Measurements from ENCODE around the gene DGCR8.

Gene DGCR8

GRCh38 chr22:20142711-20143621 lies 62.9 kb downstream of the DGCR8 start:
- no peak for DNase-seq

DNA sequence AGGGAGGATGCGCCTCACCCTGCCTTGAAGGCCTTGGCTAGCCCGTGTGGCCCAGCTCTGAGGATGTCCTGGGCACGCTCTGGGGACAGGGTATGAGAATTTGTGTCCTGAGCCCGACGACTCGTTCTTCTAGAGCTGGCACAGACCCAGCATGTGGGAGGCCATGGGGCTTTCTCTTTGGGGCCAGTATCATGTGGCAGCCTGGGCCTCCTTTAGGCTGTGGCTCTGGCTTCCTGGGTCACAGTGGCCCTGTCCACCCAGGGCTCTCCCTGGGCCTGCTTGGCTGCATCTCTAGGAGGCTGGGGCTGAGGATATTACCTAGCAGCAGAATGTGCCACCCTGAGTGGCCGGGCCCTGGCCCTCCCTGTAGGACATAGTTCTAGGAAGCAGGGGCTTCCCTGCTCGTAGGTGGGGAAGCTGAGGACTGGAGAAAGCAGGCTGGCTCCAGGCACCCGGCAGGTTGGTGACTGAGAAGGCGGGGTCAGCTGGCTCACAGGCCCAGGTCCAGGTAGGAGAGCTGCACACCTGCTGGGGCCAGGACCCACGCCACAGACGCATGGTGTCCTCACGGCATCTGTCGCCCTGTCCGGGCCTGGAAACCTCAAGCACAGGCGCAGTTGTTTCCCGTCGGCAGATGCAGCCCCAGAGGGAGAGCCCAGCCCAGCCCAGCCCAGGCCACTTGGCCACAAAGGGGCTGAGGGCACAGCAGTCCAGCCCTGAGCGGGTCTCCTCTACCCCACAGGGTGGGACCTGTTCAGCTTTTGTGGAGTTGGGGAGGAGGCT lies 64.0 kb downstream of the DGCR8 start:
- no peak for DNase-seq

DNA sequence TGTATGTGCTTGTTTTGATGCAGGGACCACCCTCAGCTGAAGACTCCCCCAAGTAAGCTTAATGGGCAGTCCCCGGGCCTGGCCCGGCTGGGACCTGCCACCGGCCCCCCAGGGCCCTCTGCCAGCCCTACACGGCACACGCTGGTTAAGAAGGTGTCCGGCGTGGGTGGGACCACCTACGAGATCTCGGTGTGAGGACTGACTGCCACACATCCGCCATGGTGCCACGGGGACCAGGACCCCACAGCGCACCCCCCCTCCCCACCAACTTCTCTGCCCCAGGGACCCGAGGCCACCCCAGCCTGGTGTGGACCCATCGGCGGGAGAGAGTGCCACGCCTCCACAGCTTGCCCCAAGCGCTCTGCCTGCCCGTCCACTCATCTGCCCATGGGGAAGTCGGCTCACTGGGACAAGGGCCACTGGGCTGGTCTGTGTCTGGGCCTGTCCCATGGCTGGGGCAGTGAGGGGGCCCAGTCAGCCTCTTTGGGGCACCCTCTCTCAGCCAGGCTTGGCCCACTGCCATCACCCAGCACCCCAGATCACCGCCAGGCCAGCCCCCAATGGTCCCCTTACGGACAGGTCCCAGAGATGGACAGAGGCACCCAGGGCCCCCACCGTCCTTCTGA lies 65.3 kb downstream of the DGCR8 start:
- no peak for DNase-seq

DNA sequence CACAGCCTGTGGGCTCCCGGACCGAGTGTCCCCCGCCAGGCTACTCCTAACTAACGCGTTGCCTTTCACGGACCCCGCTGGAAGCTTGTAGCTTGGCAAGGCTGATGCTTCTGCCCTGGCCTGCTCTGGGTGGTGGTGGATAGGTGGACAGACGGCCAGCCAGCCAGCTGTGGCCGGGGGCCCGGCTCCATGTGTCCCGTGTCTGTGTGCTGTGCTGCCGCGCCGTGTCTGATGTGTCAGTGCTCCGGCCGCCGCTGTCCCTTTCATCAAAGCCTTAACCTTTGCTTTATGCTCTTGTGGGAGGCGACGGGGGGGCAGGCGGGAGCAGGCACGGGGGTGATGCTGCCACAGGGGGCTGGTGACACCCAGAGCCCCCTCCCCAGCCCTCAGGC lies 65.8 kb downstream of the DGCR8 start:
- DNase-seq, result no peak

GRCh38 chr22:20146777-20147176 lies 66.7 kb downstream of the DGCR8 start:
- DNase-seq, result no peak

DNA sequence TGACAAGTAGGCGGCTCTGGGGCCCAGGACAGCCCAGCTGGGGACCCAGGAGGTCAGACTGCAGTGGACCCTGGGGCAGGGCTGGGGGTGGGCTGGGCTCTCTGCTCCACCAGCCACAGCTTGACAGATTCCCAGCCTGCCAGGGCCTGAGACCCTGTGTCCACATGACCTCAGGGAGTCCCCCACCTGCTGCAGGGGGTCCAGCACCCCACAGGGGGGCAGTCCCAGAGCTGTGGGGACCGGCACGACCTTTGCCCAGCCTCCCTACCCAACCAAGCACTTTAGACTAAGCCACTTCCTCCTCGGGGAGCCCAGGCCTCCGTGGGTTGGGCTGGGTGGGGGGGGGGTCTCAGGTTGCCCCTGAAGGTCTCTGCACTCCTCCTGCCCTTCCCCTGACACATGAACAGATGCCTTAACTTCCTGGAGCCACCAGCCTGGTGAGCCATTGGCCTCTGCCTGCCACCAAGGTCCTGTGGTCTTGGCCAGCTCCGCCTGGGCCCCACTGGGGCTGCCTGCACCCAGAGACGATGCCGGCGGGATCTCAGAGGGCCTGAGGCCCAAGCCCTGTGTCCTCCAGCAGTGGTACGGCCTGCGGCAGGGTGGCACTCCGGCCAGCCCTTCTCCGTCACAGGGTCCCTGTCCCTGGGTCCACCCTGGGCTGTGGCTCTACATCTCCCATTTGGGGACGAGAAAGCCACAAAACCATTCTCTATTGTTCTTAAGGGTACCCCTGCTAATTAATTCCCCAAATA lies 67.4 kb downstream of the DGCR8 start:
- no peak for DNase-seq

- no peak for DNase-seq
Observed at GRCh38 chr22:20148414-20148813, 68.4 kb downstream of the DGCR8 start.

- DNase-seq, result no peak
Observed at GRCh38 chr22:20149257-20150250, 69.5 kb downstream of the DGCR8 start.

- no peak for DNase-seq
Observed at GRCh38 chr22:20150381-20151275, 70.6 kb downstream of the DGCR8 start, which contains the start of gene CCDC188. CCDC188 (minus strand) TSS chr22:20151055; CDS start chr22:20150986, 69 bp downstream.

- DNase-seq, result no peak
Observed at GRCh38 chr22:20151276-20151588, 71.2 kb downstream of the DGCR8 start.

DNA sequence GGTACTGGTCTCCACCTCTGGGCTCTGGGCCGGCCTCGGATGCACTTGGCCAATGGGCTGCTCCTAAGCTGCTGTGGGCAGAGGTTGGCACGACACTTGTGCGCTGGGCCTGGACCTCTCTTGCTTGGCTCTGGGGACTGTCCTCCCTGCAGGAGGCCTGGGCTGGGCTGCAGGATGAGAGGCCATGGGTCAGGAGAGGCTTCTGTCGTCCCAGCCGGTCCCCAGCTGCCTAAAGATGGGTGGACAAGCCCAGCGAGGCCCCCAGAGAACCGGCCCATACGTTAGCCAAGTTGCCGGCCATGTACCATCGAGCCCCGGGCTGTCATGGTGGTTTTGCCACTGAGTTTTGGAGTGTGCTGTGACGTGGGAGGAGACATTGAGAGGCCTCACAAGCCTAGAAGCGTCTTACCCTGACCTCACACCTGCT lies 72.4 kb downstream of the DGCR8 start:
- DNase-seq, result no peak

- no peak for DNase-seq
Observed at GRCh38 chr22:20153945-20154344, 73.9 kb downstream of the DGCR8 start.

GRCh38 chr22:20154602-20155187 lies 74.7 kb downstream of the DGCR8 start:
- DNase-seq, result no peak

DNA sequence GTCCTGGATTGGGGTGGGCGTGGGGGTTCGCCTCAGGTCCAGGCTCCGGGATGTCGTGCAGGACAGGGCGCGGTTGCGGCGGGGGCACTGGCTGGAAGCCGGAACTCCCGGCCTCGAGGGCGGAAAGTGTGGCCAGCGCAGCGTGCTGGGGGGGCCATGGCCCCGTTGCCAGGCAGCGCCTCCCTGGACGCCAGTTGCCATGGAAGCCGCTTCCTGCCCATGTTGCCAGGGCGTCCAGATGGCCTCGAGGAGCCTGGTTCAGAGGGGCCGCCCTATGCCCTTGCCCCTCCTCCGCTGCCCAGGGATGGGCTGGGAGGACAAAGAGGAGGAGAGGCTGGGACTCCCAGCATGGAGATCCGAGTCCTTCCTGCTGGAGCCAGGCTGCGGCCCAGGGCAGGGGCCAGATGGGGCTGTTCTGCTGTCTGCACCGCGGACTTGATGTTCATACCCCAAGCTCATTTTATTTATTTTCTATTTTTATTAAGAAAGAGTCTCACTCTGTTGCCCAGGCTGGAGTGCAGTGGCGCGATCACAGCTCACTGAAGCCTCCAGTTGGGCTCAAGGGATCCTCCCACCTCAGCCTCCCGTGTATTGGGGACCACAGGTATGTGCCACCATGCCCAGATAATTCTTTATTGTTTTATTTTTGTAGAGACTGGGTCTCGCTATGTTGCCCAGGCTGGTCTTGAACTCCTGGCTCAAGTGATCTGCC lies 75.4 kb downstream of the DGCR8 start:
- no peak for DNase-seq

DNA sequence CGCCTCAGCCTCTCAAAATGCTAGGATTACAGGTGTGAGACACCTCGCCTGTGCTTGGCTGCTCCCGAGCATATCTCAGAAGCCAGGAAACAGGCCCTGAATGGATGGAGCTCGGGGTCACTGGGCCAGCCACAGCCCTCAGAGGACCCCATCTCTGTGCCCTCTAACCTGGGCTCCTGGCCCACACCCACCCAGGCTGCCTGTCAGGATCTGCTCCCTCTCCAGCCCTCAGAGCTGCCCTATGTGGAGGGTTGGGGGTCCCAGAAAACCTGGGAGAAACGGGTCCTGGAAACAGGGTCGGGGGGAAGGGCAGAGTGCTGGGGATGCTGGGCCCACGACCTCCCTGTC lies 76.0 kb downstream of the DGCR8 start:
- DNase-seq, result no peak

- peak; percentile 91 for DNase-seq
Observed at GRCh38 chr22:20156611-20157429, 76.8 kb downstream of the DGCR8 start.

GRCh38 chr22:20157430-20158183 lies 77.6 kb downstream of the DGCR8 start:
- no peak for DNase-seq
